ENCODE results near the gene CUX1. TPM values are rescaled to one million over a fixed set of nuclear protein-coding genes. Genes with fewer than 3 reads are reported as not detected.

Gene CUX1
- total RNA-seq, 1 donor from 2014 or later: 101 TPM

DNA sequence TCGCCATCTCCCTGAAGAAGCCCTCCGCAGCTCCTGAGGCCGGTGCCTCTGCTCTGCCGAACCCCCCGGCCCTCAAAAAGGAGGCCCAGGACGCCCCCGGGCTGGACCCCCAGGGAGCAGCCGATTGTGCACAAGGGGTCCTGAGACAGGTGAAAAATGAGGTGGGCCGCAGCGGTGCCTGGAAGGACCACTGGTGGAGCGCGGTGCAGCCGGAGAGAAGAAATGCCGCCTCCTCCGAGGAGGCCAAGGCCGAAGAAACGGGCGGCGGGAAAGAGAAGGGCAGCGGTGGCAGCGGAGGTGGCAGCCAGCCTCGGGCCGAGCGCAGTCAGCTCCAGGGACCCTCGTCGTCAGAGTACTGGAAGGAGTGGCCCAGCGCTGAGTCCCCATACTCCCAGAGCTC lies 384.1 kb downstream of the CUX1 start:
- intact Hi-C loops (cut with DNase I): no loop called here
- no peaks in the 10 kb centered on the region for H3K9me3 ChIP-seq
- peaks cover 62 to 88% of the 10 kb centered on the region in 2 donors for H3K36me3 ChIP-seq
- no peaks in the 10 kb centered on the region for H3K4me1 ChIP-seq
- H3K27ac ChIP-seq: no peak overlapping the region
- TF ChIP-seq, protein P1, sequence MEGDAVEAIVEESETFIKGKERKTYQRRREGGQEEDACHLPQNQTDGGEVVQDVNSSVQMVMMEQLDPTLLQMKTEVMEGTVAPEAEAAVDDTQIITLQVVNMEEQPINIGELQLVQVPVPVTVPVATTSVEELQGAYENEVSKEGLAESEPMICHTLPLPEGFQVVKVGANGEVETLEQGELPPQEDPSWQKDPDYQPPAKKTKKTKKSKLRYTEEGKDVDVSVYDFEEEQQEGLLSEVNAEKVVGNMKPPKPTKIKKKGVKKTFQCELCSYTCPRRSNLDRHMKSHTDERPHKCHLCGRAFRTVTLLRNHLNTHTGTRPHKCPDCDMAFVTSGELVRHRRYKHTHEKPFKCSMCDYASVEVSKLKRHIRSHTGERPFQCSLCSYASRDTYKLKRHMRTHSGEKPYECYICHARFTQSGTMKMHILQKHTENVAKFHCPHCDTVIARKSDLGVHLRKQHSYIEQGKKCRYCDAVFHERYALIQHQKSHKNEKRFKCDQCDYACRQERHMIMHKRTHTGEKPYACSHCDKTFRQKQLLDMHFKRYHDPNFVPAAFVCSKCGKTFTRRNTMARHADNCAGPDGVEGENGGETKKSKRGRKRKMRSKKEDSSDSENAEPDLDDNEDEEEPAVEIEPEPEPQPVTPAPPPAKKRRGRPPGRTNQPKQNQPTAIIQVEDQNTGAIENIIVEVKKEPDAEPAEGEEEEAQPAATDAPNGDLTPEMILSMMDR (IDR thresholded peaks at IDR 0.05): no peak
- no peak overlapping the region for H3K4me3 ChIP-seq
- no peaks in the 10 kb centered on the region for H3K27me3 ChIP-seq
- DNase-seq (ENCODE audit: low spot score in 2 of 2): no peak

DNA sequence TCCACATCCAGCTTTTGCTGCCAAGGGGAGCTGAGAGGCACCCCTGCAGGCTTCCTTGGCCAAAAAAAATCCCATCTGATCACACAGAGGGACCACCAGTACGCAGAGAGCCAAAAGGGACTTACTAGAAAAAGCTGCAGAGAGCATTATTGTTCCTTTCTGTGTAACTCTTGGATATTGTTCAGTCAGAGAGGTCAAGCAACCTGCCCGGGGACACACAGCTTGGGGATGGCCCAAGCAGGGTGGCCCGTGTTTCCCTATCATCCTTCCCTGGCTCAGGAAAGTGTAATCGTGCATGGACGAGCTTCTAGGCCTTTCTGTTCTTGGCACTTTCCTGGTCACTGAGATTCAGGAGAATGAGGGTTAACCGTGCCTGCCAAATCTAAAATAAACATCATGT lies 385.1 kb downstream of the CUX1 start:
- DNase-seq (ENCODE audit: low spot score in 2 of 2): no peak
- Histone ChIP-seq H3K4me3 (no peak overlapping the region), H3K9me3 (no peaks in the 10 kb centered on the region), H3K4me1 (no peaks in the 10 kb centered on the region), H3K27ac (no peak overlapping the region), H3K36me3 (peaks cover 52 to 86% of the 10 kb centered on the region in 2 donors), H3K27me3 (no peaks in the 10 kb centered on the region)
- TF ChIP-seq, protein P1 (IDR thresholded peaks at IDR 0.05): no peak
- intact Hi-C loops (cut with DNase I): no loop called here

DNA sequence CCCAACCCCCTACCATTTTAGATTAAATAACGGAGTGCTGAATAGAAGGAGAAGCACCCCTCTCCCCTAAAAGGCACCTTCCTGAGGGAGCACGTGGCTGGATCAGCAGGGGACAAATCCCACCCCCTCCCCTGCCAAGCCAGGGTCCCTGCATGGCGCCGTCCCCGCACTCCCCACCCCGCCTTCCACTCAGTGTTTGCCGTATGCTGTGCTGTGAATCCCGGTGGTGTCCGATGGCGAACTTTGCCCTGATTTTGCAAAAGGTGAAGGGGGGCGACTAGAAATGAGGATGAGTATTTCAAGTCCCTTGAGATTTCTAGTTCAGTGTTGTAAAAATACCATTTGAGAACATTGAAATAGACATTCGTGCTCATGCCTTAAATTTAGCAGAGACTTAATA lies 385.8 kb downstream of the CUX1 start:
- Histone ChIP-seq H3K36me3 (peaks cover 51 to 82% of the 10 kb centered on the region in 2 donors), H3K4me1 (no peaks in the 10 kb centered on the region), H3K27me3 (no peaks in the 10 kb centered on the region), H3K4me3 (no peak overlapping the region), H3K9me3 (no peaks in the 10 kb centered on the region), H3K27ac (no peak overlapping the region)
- TF ChIP-seq, protein P1 (IDR thresholded peaks at IDR 0.05): no peak
- no peak for DNase-seq (ENCODE audit: low spot score in 2 of 2)
- intact Hi-C loops (cut with DNase I): no loop called here

DNA sequence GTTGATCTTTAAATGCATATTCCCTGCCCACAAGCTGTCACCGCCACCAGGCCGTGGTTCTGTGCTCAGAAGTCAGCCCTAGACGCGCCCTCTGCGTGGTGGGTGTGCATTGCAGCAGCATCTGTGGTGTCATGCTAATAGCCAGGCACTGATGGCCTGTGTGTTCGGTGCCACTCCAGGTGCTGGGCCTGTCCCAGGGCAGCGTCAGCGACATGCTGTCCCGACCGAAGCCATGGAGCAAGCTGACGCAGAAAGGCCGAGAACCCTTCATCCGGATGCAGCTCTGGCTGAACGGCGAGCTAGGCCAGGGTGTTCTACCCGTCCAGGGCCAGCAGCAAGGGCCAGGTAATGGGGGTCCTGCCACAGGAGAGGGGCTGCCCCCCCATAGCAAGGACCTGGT lies 386.8 kb downstream of the CUX1 start:
- no peak for DNase-seq (ENCODE audit: low spot score in 2 of 2)
- no peak overlapping the region for H3K27ac ChIP-seq
- intact Hi-C loops (cut with DNase I): no loop called here
- H3K9me3 ChIP-seq: no peaks in the 10 kb centered on the region
- TF ChIP-seq, protein P1 (IDR thresholded peaks at IDR 0.05): no peak
- no peak overlapping the region for H3K4me3 ChIP-seq
- H3K36me3 ChIP-seq: peaks cover 51 to 84% of the 10 kb centered on the region in 2 donors
- H3K4me1 ChIP-seq: no peaks in the 10 kb centered on the region
- no peaks in the 10 kb centered on the region for H3K27me3 ChIP-seq

DNA sequence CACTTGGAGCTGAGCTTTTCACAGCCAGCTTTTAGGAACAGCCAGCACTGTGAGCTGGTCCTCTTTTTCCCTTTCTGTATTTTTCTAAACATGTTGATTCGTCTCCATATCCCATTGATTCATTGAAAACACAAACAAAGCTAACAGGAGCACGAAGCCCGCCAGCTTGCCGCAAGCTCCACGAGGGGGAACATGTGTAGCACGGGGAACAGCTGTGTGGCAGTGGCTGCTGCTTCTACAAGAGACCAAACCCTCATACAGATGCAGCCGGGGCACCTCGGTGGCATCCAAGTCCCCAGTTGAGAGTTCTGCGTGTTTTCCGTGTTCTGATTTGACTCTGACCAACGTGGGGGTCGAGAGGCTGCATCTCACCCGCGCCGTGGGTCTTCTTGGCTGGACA lies 388.5 kb downstream of the CUX1 start:
- H3K36me3 ChIP-seq: peaks cover 44 to 86% of the 10 kb centered on the region in 2 donors
- H3K9me3 ChIP-seq: no peaks in the 10 kb centered on the region
- H3K27ac ChIP-seq: no peak overlapping the region
- H3K4me1 ChIP-seq: no peaks in the 10 kb centered on the region
- intact Hi-C loops (cut with DNase I): no loop called here
- TF ChIP-seq, protein P1 (IDR thresholded peaks at IDR 0.05): no peak
- no peak for DNase-seq (ENCODE audit: low spot score in 2 of 2)
- H3K27me3 ChIP-seq: no peaks in the 10 kb centered on the region
- H3K4me3 ChIP-seq: no peak overlapping the region

DNA sequence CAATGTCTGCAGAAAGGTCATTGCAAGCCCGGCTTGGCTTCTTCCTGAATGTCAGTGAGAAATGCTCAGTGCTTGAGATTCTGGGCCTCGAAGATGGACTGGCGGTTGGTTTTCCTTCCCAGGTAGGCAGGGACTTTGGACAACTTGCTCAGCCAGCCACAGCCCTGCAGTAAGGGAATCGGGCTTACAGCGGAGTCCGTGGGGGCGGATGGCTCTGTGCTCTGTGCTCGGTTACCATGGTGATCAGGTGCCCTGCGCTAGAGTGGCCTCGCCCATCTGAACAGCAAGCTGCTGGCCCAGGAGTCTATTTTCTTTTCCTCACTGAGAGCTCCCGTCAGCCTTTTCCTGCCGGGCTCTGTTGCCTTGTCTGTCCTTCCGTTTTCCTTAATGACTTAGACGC lies 391.4 kb downstream of the CUX1 start:
- Histone ChIP-seq H3K27ac (no peak overlapping the region), H3K4me1 (no peaks in the 10 kb centered on the region), H3K27me3 (no peaks in the 10 kb centered on the region), H3K9me3 (no peaks in the 10 kb centered on the region), H3K36me3 (peaks cover 26 to 71% of the 10 kb centered on the region in 2 donors), H3K4me3 (no peak overlapping the region)
- DNase-seq (ENCODE audit: low spot score in 2 of 2): no peak
- intact Hi-C loops (cut with DNase I): no loop called here
- TF ChIP-seq, protein P1 (IDR thresholded peaks at IDR 0.05): no peak
